Measurements from ENCODE around the gene MUC2. TPM values are rescaled to one million over a fixed set of nuclear protein-coding genes. Genes with fewer than 3 reads are reported as not detected.

Gene MUC2
- total RNA-seq (2012; rRNA removed) = not detected in 2 replicates
- not detected in 2 replicates for polyA plus RNA-seq (2012; rRNA removed)
- not detected in 2 replicates for polyA plus RNA-seq (2012; cell fraction: cytosol; rRNA removed)
- not detected in 2 replicates for polyA plus RNA-seq (2012; cell fraction: nucleus; rRNA removed; ENCODE audit: low replicate concordance)
- Bru-seq, nascent RNA = not detected
- BruChase-seq, experiment 1, labeled RNA remaining after a 6-hour chase = not detected
- not detected for BruChase-seq, experiment 2, labeled RNA remaining after a 2-hour chase
- long read RNA-seq = 0 reads

- no peak within 1 kb of the TSS for H3K56ac ChIP-seq (ENCODE audit: extremely low read depth, insufficient read depth, low read length)
- H4K20me1 ChIP-seq (ENCODE audit: insufficient read depth, low read length) = no peaks in the 10 kb centered on the region
- ATAC-seq (ENCODE audit: low read depth) = no peak
- no peak within 1 kb of the TSS for H2BK5ac ChIP-seq (ENCODE audit: low read depth, low read length, poor library complexity, severe bottlenecking)
- H3K27ac ChIP-seq (ENCODE audit: insufficient read depth, low read length) = no peak within 1 kb of the TSS
- no peaks in the 10 kb centered on the region; the same call in 1 of the 2 replicates for H3K27me3 ChIP-seq (ENCODE audit: control insufficient read depth, insufficient read depth, low read length)
- TF ChIP-seq MAFK (IDR thresholded peaks at IDR 0.05; ENCODE audit: low read depth, low read length) (no peak), CHD1 (IDR thresholded peaks at IDR 0.05; ENCODE audit: low read depth, low read length) (no peak), RCOR1 (IDR thresholded peaks at IDR 0.05; ENCODE audit: insufficient replicate concordance, low read length) (no peak), MXI1 (IDR thresholded peaks at IDR 0.05; ENCODE audit: borderline replicate concordance, low read depth, low read length) (no peak), MAZ (IDR thresholded peaks at IDR 0.05; ENCODE audit: borderline replicate concordance, low read depth, low read length) (no peak), ELK1 (IDR thresholded peaks at IDR 0.05; ENCODE audit: borderline replicate concordance, low read depth, low read length) (no peak), SMC3 (IDR thresholded peaks at IDR 0.05; ENCODE audit: low read depth, low read length) (no peak)
- 0 out of 2 replicates have a peak within 1 kb of the TSS, but pooled peaks have one; percentile 13 for H3K18ac ChIP-seq (ENCODE audit: low read depth, low read length)
- H3K36me3 ChIP-seq (ENCODE audit: control insufficient read depth, insufficient read depth, low read length) = no peaks in the 10 kb centered on the region
- H4K8ac ChIP-seq (ENCODE audit: low read depth in 2 of 2, low read length in 2 of 2) = peak within 1 kb of the TSS in 1 of 2 experiments; percentile 5; a peak in 1 of 4 replicates
- H3K9me3 ChIP-seq (ENCODE audit: control insufficient read depth, insufficient read depth, low read length) = no peaks in the 10 kb centered on the region
- no peak within 1 kb of the TSS for H3K23ac ChIP-seq (ENCODE audit: low read depth, low read length)
- H2AK5ac ChIP-seq (ENCODE audit: low read depth, low read length) = no peak within 1 kb of the TSS
- H3K14ac ChIP-seq (replicated peaks; ENCODE audit: low read depth, low read length) = no peak within 1 kb of the TSS
- H3K4me3 ChIP-seq (ENCODE audit: insufficient read depth, low read depth, low read length) = no peak within 1 kb of the TSS
- H3K79me1 ChIP-seq (ENCODE audit: low read depth in 1 of 2, low read length in 2 of 2) = no peaks in the 10 kb centered on the region
- BruUV-seq (replicated peaks) = no TSS peak
- H3K4me2 ChIP-seq (ENCODE audit: low read depth, low read length) = no peak within 1 kb of the TSS
- H3K9me1 ChIP-seq (ENCODE audit: insufficient read depth, low read length) = no peaks in the 10 kb centered on the region
- H2BK120ac ChIP-seq (ENCODE audit: low read depth, low read length) = no peak within 1 kb of the TSS
- no peak for DNase-seq
- H2BK15ac ChIP-seq (ENCODE audit: low read depth, low read length) = no peak within 1 kb of the TSS
- dilution Hi-C loops (cut with HindIII; ENCODE audit: low sequenced_read_pairs, unreplicated experiment) = no loop called here
- H2BK20ac ChIP-seq (ENCODE audit: low read depth, low read length) = no peak within 1 kb of the TSS
- peak within 1 kb of the TSS; percentile 65 for H2AK9ac ChIP-seq (replicated peaks; ENCODE audit: low read depth, low read length, poor library complexity)
- intact Hi-C loops (cut with micrococcal nuclease) = no loop called here
- no peak within 1 kb of the TSS for H4K5ac ChIP-seq (ENCODE audit: low read depth, low read length)
- no peak within 1 kb of the TSS for H2AFZ ChIP-seq (replicated peaks; ENCODE audit: low read length, poor library complexity)
- no peak within 1 kb of the TSS for H4K91ac ChIP-seq (ENCODE audit: insufficient read depth, low read depth, low read length)
- H3K9ac ChIP-seq (ENCODE audit: low read depth, low read length) = no peak within 1 kb of the TSS
- no peak within 1 kb of the TSS for H3K4ac ChIP-seq (ENCODE audit: low read depth, low read length)
- in situ Hi-C loops (cut with MboI; ENCODE audit: low sequenced_read_pairs) = no loop called here
- ChIA-PET POLR2A (ENCODE audit: unreplicated experiment) (no interaction called here), CTCF (no interaction called here)
- 71% methylated on average over 20 of the region's 32 CpGs; no CpG with 5 or more reads in 1 of the 2 experiments for WGBS, 2 experiments (ENCODE audit: extremely low coverage in 2 of 2, insufficient read length in 1 of 2)
- H3K4me1 ChIP-seq (ENCODE audit: control insufficient read depth, insufficient read depth, low read length) = peaks cover 11% of the 10 kb centered on the region
Observed at GRCh38 chr11:1074244-1075221, at the start of gene MUC2. TSS of gene MUC2 (plus strand) at chr11:1074874.

Measured in IMR-90 (cell line).